GM12892 (cell line): Measurements from ENCODE around the gene NR2E1.

Source experiments
- POLR2A ChIP-seq: IDR thresholded peaks from 2 replicates; pipeline ENCODE4 v1.6.1; 2011; ENCODE audit warnings: low read depth, low read length, control low read depth
- POLR2AphosphoS5 ChIP-seq: IDR thresholded peaks from 2 replicates; pipeline ENCODE4 v1.6.1; 2011; ENCODE audit warnings: low read depth, low read length, control low read depth

DNA sequence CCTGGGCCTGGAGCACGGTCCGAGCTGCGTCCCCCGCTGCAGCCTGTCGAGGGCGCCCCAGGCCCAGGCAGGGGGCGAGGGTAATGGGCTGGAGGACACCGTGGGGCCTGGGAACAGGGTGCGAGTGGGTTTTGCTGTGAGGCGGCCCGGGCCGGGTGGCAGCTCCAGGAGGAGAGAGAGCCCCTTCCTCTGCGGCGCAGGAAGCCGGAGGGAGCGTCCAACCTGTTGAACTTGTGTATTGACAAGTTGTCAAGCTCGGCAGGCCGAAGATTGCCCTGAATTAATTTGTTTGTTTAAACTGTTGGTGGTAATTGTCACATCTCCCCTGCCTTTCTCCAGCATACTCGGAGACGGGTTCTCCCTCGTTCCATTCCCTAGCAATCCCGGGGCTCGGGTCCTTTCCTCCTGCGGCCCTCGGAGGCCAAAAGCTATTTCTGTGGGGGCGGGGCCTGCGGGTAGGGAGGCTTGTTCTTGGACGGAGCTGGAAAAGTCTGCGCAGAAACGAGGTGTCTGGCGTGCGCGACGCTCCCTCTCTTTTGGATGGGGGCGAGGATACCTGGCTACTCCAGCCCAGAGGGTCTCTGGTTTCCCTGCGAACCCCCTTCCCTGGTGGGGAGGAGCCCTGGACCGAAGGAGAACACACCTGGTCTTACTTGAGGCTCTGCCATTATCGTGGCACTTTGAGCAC is 9.9 kb downstream of the NR2E1 start:
- TF ChIP-seq POLR2A = no peak
- TF ChIP-seq POLR2AphosphoS5 = no peak
